GM13977 (cell line): Measurements from ENCODE around the gene TAF4B.

ENCODE experiments used
- DNase-seq: peaks from one replicate; pipeline ENCODE4 v3.0.0; 2012; ENCODE audit warnings: low spot score
- in situ Hi-C: fragments of 300-500 bp; cut with MboI; formaldehyde crosslinking; loops from one replicate; pipeline ENCODE4 v1.12.0; 2022; ENCODE audit warnings: low sequenced_read_pairs, low pct_unique_long_range_greater_than_20kb, mixed read lengths, inconsistent platforms; ENCODE audit not compliant: unreplicated experiment
- TF ChIP-seq, protein P1 (sequence below): IDR thresholded peaks from 2 replicates; pipeline ENCODE4 v1.5.1; 2012; ENCODE audit warnings: mild to moderate bottlenecking, control low read depth; ENCODE audit not compliant: insufficient read depth; ENCODE audit errors: extremely low read depth, missing control alignments

TAF4B gene

DNA sequence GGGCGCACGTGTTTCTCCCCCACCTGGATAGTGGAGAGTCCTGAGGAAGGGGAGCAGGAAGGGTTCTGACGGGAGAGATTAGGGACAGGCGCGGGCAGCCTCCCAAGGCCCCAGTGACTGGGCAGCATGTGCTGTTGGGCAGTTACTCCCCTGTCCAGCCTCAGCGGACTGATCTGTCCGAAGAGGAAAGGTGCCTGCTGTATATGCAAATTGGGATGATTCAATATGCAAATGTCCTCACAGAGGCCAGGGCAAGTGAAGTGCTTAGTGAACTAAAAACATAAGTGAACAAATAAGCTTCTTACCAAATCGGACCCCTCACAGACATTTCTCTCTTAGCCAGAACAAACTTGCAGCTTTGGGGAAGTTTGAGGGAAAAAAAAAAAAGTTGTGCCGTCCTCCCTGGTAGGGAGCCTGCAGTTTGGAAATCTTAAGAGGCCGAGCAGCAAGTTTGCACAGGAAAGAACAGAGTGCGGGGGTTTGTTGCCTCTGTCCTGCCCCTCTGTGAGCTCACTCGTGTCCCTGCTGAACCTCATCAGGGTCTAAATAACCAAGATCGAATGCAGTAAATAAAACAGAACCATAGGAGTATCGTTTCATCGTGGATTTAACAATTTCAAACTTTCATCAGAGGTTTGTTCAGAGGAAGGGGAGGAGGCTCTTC, 180.7 kb downstream of the TAF4B start:
- DNase-seq, result no peak
- TF ChIP-seq, protein P1, sequence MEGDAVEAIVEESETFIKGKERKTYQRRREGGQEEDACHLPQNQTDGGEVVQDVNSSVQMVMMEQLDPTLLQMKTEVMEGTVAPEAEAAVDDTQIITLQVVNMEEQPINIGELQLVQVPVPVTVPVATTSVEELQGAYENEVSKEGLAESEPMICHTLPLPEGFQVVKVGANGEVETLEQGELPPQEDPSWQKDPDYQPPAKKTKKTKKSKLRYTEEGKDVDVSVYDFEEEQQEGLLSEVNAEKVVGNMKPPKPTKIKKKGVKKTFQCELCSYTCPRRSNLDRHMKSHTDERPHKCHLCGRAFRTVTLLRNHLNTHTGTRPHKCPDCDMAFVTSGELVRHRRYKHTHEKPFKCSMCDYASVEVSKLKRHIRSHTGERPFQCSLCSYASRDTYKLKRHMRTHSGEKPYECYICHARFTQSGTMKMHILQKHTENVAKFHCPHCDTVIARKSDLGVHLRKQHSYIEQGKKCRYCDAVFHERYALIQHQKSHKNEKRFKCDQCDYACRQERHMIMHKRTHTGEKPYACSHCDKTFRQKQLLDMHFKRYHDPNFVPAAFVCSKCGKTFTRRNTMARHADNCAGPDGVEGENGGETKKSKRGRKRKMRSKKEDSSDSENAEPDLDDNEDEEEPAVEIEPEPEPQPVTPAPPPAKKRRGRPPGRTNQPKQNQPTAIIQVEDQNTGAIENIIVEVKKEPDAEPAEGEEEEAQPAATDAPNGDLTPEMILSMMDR, result no peak
- in situ Hi-C loops, result loop anchor here (10.0 kb wide), 1 partner anchor 238 kb away; no protein-coding TSS in a partner anchor

DNA sequence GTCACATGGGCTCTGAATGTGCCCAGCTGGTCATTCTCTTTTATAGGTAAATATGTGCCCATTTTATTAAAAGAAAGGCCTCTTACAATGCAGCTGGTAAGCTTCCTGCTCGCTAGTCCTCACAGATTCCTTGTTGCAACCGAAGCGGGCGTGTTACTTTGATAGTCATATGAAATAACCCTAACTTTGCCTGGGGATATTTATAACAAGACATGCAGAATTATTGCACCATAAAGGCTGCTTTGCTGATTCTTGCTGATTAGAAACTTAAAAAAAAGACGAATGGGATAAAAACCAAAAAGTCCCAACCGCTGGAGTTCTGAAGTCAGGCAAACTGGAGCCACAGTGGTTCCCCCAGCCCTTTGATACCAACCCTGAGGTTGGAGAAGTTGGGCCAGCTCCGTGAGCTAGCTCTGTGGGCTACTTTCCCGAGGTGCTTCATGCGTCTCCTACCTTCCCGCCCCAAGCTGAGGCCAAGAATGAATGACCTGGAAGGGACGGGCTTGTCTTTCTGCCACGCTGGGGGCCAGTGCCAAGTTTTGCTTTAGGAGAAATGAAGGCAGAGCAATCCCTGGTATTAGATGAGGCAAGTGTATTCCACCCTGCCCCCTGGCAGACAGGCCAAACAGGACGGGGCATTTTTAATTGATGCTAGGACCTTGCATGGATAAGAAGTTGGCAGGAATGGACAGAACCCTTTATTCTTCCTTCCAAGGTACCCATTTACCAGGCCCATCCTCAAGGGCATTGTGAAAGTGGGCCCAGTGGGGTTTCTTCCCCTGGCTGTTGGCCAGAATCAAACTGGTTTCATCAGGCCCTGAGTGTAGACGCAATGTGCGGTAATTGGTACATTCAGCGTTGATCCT, 181.7 kb downstream of the TAF4B start:
- TF ChIP-seq, protein P1, result no peak
- in situ Hi-C loops, result loop anchor here (10.0 kb wide), 1 partner anchor 237 kb away; no protein-coding TSS in a partner anchor
- no peak for DNase-seq

DNA sequence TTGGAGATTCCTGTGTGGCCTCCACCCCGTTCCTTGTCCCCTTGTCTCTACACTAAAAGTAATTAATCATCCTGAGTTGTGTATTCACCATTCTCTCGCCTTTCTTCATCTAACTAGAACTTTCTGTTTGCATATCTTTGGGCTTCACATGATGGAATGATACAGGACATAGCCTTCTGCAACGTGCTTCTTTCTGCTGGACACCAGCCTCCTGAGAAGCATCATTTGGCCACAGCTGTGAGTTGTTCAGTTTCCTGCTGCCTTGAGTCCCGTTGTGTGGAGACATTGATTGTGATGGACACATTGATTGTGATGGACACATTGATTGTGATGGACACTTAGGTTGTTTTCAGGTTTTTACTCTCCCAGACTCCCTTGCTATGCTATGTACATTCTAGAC, 182.8 kb downstream of the TAF4B start:
- TF ChIP-seq, protein P1, result no peak
- in situ Hi-C loops, result loop anchor here (10.0 kb wide), 1 partner anchor 236 kb away; no protein-coding TSS in a partner anchor
- no peak for DNase-seq

DNA sequence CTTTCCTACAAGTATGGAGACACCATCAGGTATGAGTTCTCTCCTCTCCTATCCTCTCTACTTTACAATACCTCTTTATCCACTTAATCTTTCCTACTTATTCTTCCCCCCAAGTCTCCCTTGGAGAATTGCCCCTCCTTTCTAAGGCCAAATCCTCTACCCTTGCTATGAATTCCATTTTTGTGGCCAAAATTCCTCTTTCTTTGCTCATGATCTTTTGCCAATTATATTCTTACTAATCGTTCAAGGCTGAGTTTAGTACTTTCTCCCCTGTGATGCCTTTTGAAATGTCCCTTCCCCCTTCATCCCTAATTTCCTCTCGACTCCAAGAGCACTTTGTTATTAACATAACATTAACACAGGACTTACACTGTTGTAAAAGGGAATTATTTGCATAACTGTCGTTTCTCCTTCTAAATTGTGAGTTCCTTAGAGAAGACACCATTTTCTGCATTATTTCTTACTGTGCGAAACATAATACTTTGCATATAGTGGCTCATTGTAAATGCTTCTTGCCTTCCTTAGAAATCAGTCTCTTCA, 188.7 kb downstream of the TAF4B start:
- DNase-seq, result no peak
- TF ChIP-seq, protein P1, result no peak
- in situ Hi-C loops, result no loop called here

DNA sequence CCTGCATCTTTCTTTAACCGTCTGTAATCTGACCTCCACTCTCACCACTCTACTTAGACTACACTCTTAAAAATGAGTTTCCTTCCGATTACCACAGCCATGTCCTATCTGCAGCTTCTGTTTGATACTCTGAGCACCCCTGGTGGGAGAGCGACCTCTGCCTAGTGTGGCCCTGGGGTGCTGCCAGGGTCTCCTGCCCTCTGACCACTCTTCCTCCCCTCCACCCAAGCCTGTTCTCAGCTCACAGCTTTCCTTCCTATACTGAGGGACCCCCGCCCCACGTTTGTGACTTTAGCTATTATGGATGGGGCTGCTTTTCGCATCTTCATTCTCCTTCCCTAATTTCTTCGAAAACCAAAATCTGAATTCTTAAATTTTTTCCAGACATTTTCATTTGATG, 189.4 kb downstream of the TAF4B start:
- TF ChIP-seq, protein P1, result no peak
- in situ Hi-C loops, result no loop called here
- no peak for DNase-seq

DNA sequence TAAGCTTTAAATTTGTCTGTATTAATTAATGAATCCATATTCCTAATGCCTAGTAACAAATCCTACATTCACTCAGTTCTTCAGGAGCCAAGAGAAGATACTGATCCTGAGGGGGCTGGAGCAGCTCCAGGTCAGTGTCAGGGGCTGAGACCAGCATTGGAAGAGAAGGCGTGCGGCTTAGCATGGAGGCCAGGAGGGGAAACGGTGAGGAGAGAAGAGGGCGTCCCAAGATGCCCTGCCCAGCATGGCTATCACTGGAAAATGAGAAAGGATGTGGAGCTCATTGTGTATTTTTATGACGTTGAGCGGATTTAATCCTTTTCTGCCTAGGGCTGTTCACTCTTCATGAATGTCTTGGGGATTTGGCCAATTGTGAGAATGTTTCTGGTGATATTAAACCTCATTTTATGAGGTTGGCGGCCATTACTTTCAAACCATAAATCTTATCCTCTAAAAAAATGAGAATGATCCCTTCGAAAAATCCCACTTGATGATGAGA, 190.5 kb downstream of the TAF4B start:
- DNase-seq, result no peak
- in situ Hi-C loops, result no loop called here
- TF ChIP-seq, protein P1, result no peak
